H7 (cell line): ENCODE data around the gene EHMT1. TPM values are rescaled to one million over a fixed set of nuclear protein-coding genes. Genes with fewer than 3 reads are reported as not detected.

Experiments used
- DNase-seq: peaks from one replicate; pipeline ENCODE4 v3.0.0; 2012
- H3K27me3 ChIP-seq: 2 replicates; pipeline ENCODE4 v1.6.0; 2011; ENCODE audit warnings: mild to moderate bottlenecking, low read length; ENCODE audit not compliant: control insufficient read depth, insufficient read depth
- H3K36me3 ChIP-seq: replicated peaks from 2 replicates; pipeline ENCODE4 v1.5.1; 2011; ENCODE audit warnings: low read length; ENCODE audit not compliant: control insufficient read depth, insufficient read depth
- H3K4me3 ChIP-seq: 2 replicates; pipeline ENCODE4 v1.5.1; 2011; ENCODE audit warnings: low read depth, mild to moderate bottlenecking, control low read depth, low read length, moderate library complexity; ENCODE audit not compliant: insufficient read depth
- total RNA-seq: library from RNA; depleted of rRNA; stranded (reverse); fragments of >200 nt; shearing (Covaris generic); gene quantifications from 2 replicates; pipeline ENCODE4 v1.2.3, GENCODE V29; 2014

EHMT1 gene
- total RNA-seq, 1 experiment from 2014 or later, result 89.6 TPM

- no peaks in the 10 kb centered on the region for H3K36me3 ChIP-seq
- no peak overlapping the region for H3K4me3 ChIP-seq
- DNase-seq, result no peak
- no peaks in the 10 kb centered on the region for H3K27me3 ChIP-seq
Observed at GRCh38 chr9:137689745-137690529, 71.1 kb downstream of the EHMT1 start.

GRCh38 chr9:137690930-137691645, 72.3 kb downstream of the EHMT1 start:
- no peaks in the 10 kb centered on the region for H3K36me3 ChIP-seq
- H3K4me3 ChIP-seq, result no peak overlapping the region
- DNase-seq, result no peak
- no peaks in the 10 kb centered on the region for H3K27me3 ChIP-seq

DNA sequence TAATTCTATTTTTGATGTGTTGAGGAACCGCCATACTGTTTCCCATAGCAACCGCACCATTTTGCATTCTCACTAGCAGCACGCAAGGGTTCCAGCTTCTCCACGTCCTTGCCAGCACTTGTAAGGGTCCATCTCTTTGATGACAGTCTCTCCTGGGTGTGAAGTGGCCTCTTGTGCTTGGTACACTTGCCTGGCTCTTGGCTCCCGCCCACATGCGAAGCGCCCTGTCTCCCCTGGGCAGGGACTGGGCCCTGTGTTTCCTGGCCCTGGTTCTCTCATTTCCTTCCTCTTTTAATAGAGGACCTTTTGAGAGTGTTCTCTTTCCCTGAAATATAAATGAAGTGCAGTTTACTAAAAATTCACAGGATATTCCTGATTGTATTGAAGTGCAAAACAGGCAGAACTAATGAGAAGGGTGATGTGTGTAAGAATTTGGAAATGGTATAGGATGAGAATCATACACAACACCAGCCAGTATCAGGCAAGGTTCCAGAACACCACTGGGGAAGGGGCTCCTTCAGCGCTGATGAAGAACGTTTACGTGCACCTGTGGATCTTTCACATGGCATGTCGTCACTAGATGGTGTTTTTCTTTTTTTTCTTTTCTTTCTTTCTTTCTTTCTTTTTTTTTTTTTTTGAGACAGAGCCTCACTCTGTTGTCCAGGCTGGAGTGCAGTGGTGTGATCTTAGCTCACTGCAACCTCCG, 73.0 kb downstream of the EHMT1 start:
- H3K27me3 ChIP-seq, result no peaks in the 10 kb centered on the region
- DNase-seq, result no peak
- no peak overlapping the region for H3K4me3 ChIP-seq
- no peaks in the 10 kb centered on the region for H3K36me3 ChIP-seq

DNA sequence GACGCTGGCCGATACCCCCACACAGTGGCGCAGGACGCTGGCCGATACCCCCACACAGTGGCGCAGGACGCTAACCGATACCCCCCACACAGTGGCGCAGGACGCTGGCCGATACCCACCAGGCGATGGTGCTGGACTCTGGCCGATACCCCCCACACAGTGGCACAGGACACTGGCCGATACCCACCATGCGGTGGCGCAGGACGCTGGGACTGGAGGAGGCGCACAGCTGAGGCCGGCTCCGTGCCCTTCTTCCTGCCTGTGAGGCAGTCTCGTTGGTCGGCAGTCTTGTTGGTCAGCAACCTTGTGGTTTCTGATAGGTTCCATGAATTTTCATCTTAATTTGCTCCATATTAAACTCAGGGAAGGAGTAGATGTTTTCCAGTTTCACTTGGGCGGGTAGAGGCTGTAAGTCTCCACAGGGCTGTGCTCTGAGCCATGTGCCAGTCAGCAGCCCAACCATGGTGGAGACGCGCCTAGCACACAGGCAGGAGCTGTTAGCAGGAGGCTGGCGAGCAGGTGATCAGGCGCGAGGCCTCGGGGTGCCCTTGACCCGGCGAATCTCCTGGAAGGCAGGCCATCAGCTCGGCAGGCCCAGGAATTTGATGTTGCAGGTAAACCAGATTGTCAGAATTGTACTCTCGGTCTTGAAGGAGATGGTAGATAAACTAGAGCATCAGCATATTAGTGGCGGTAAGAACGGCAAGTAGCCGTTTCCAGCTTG, 75.6 kb downstream of the EHMT1 start:
- Histone ChIP-seq H3K36me3 (no peaks in the 10 kb centered on the region), H3K4me3 (no peak overlapping the region), H3K27me3 (no peaks in the 10 kb centered on the region)
- peak; percentile 62 for DNase-seq

DNA sequence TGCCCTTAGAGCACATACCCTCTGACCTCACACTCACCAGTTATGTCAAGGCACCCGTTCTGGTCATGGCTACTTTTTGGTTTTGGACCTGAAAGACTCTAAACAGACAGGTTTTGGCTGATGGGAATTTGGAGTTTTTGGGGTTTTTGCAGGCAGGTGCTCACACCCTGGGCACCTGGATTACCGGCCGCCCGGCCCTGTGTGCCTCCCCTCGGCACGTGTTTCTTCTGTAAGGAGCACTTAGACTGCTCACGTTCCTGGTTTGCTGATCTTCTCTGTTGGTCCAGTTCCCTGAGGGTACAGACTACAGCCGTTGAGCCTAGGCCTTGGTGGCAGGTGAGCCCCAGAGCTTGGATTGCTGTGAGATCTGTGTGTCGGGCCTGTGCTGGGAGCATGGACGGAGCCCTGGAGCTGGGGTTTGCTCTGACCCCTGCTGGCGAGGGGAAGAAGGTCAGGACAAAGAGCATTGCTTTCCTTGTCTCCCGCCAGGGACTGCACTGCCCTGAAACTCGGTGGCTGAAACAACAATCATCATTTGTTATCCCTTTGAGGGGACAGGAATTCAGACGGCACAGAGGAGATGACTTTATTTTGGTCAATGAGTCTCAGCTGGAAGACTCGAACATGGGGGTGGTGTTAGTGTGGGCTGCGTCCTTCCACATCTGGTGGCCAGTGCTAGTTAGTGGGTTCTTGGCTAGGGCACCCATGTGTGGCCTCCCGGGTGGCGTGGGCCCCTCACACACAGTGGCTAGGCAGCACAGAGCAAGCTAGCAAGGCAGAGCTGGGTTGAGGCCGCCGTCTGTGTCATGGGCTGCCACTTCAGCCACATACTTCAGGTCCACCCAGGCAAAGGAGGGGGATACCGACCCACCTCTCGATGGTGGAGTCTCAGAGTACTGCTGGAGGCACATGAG, 76.4 kb downstream of the EHMT1 start:
- Histone ChIP-seq H3K36me3 (no peaks in the 10 kb centered on the region), H3K27me3 (no peaks in the 10 kb centered on the region), H3K4me3 (no peak overlapping the region)
- DNase-seq, result peak; percentile 94

GRCh38 chr9:137696136-137696925, 77.5 kb downstream of the EHMT1 start:
- no peaks in the 10 kb centered on the region for H3K36me3 ChIP-seq
- DNase-seq, result peak; percentile 18
- H3K27me3 ChIP-seq, result no peaks in the 10 kb centered on the region
- no peak overlapping the region for H3K4me3 ChIP-seq

GRCh38 chr9:137697193-137697592, 78.4 kb downstream of the EHMT1 start:
- peak; percentile 26 for DNase-seq
- Histone ChIP-seq H3K36me3 (no peaks in the 10 kb centered on the region), H3K27me3 (no peaks in the 10 kb centered on the region), H3K4me3 (no peak overlapping the region)

- Histone ChIP-seq H3K4me3 (no peak overlapping the region), H3K27me3 (no peaks in the 10 kb centered on the region), H3K36me3 (no peaks in the 10 kb centered on the region)
- DNase-seq, result peak; percentile 30
Observed at GRCh38 chr9:137697832-137698231, 79.0 kb downstream of the EHMT1 start.

- no peak for DNase-seq
- Histone ChIP-seq H3K36me3 (no peaks in the 10 kb centered on the region), H3K27me3 (no peaks in the 10 kb centered on the region), H3K4me3 (no peak overlapping the region)
Observed at GRCh38 chr9:137700911-137701310, 82.1 kb downstream of the EHMT1 start.

- Histone ChIP-seq H3K36me3 (no peaks in the 10 kb centered on the region), H3K27me3 (no peaks in the 10 kb centered on the region), H3K4me3 (no peak overlapping the region)
- no peak for DNase-seq
Observed at GRCh38 chr9:137702615-137703379, 84.0 kb downstream of the EHMT1 start.

DNA sequence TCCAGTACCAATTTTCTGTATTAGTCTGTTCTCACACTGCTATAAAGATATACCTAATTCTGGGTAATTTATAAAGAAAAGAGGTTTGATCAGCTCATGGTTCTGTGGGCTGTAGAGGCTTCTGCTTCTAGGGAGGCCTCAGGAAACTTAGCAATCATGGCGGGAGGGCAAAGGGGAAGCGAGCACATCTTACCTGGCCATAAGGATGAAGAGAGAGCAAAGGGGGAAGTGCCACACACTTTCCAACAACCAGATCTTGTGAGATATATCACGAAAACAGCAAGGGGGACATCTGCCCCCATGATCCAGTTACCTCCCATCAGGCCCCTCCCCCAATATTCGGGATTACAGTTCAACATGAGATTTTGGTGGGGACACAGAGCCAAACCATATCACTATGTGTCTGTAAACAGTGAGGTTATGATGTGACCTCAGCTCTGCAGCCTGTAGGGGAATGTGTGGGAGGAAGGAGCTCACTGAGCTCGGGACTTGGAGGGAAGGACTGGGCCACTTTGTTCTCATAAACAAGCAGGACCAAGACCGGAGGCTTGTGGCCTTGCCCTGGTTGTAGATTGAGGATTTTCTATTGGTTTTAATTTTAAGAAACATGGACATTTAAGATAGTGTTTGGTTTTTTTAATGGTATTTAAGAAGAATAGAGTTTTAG, 85.2 kb downstream of the EHMT1 start:
- H3K4me3 ChIP-seq, result no peak overlapping the region
- H3K36me3 ChIP-seq, result no peaks in the 10 kb centered on the region
- DNase-seq, result no peak
- H3K27me3 ChIP-seq, result no peaks in the 10 kb centered on the region

DNA sequence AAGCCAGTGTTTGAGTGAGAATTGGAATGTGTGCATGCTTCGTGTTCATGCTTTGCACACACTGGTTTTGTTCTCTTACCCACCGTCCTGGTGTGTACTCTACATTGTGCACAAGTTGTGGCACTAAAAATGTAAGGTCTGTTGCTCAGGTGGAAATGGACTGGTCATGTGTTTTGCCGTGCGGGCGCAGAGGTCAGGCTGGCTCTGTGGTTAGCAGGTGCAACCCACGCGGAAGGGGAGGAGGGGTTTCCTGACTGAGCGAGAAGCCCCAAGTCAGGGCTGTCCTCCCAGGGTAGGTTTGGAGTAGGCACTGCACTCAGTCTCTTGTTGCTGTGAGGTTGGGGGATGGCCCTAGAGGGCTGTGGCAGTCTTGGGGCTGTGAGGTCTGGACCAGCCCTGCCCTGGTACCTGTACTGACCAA, 86.6 kb downstream of the EHMT1 start:
- DNase-seq, result no peak
- no peaks in the 10 kb centered on the region for H3K27me3 ChIP-seq

More for the DNA sequence above, 86.6 kb downstream of the EHMT1 start:
- Histone ChIP-seq H3K36me3 (no peaks in the 10 kb centered on the region), H3K4me3 (no peak overlapping the region)
